Measurements from ENCODE around the gene CACNA1F.

GRCh38 chrX:49272421-49272820 lies 39.3 kb upstream of the CACNA1F start:
- TF ChIP-seq CTCF (IDR thresholded peaks at IDR 0.05; ENCODE audit: low read length) (no peak), EZH2 (IDR thresholded peaks at IDR 0.05; ENCODE audit: borderline replicate concordance, low read length) (no peak)

All from OCI-LY1 (cell line).